ENCODE data around the gene NFX1.

- TF ChIP-seq CTCF (IDR thresholded peaks at IDR 0.05): no peak
- TF ChIP-seq POLR2A (IDR thresholded peaks at IDR 0.05): no peak
Observed at GRCh38 chr9:33331377-33331891, 41.1 kb downstream of the NFX1 start.

Measured in testis (tissue), 2 donors.